IPS-20b (cell line): ENCODE measurements around the gene CDR2.
A peak's percentile ranks its signal among the peaks of the same experiment; 100 is the strongest.
"Not testable (repeated sequence)": the region's sequence is repeated elsewhere in the genome, so short reads cannot be mapped to it uniquely, and the experiment has no call there.

Source experiments
- H3K27ac ChIP-seq: one replicate; pipeline ENCODE4 v1.5.1; 2013; ENCODE audit warnings: low read length
- H3K27me3 ChIP-seq: 2 replicates; pipeline ENCODE4 v1.6.1; 2013; ENCODE audit warnings: mild to moderate bottlenecking, low read length, inconsistent platforms; ENCODE audit not compliant: insufficient read depth
- H3K36me3 ChIP-seq: 2 replicates; pipeline ENCODE4 v1.6.1; 2013; ENCODE audit warnings: low read depth, mild to moderate bottlenecking, inconsistent platforms, low read length, moderate library complexity; ENCODE audit not compliant: insufficient read depth
- H3K4me1 ChIP-seq: 2 replicates; pipeline ENCODE4 v1.6.1; 2013; ENCODE audit warnings: mild to moderate bottlenecking, control low read depth, inconsistent platforms, low read length, moderate library complexity; ENCODE audit not compliant: insufficient read depth
- H3K4me3 ChIP-seq: 2 replicates; pipeline ENCODE4 v1.5.1; 2013; ENCODE audit warnings: mild to moderate bottlenecking, low read length, inconsistent platforms
- H3K9ac ChIP-seq: 2 replicates; pipeline ENCODE4 v1.6.1; 2013; ENCODE audit warnings: low read depth, mild to moderate bottlenecking, inconsistent platforms, low read length, moderate library complexity
- H3K9me3 ChIP-seq: 2 replicates; pipeline ENCODE4 v1.6.1; 2013; ENCODE audit warnings: mild to moderate bottlenecking, low read depth, low read length, inconsistent platforms; ENCODE audit not compliant: insufficient read depth

CDR2 gene

GRCh38 chr16:22374311-22375116 is at the start of gene CDR2:
TSS of gene CDR2 (minus strand) at chr16:22374619. CDS start at chr16:22374309, 310 bp downstream.
- no peaks in the 10 kb centered on the region; the same call in 1 of the 2 replicates for H3K36me3 ChIP-seq

GRCh38 chr16:22423716-22424115 is 49.3 kb upstream of the CDR2 start:
- H3K36me3 ChIP-seq = peaks cover 28% of the 10 kb centered on the region
- H3K27me3 ChIP-seq = no peaks in the 10 kb centered on the region
- H3K27ac ChIP-seq = no peak overlapping the region
- no peaks in the 10 kb centered on the region for H3K9me3 ChIP-seq
- H3K4me1 ChIP-seq = no peaks in the 10 kb centered on the region
- H3K4me3 ChIP-seq = no peak overlapping the region
- H3K9ac ChIP-seq = no peak overlapping the region

More at GRCh38 chr16:22374311-22375116, at the start of gene CDR2:
- Histone ChIP-seq H3K4me1 (peaks cover 26% of the 10 kb centered on the region), H3K9me3 (no peaks in the 10 kb centered on the region), H3K9ac (peak within 1 kb of the TSS; percentile 73), H3K27me3 (peaks cover 33% of the 10 kb centered on the region), H3K4me3 (peak within 1 kb of the TSS; percentile 79), H3K27ac (no peak within 1 kb of the TSS)

- no peaks in the 10 kb centered on the region for H3K4me1 ChIP-seq
- no peak overlapping the region for H3K27ac ChIP-seq
- H3K9ac ChIP-seq = no peak overlapping the region
- no peaks in the 10 kb centered on the region for H3K27me3 ChIP-seq
- peaks cover 13% of the 10 kb centered on the region; the same call in 1 of the 2 replicates for H3K36me3 ChIP-seq
- H3K4me3 ChIP-seq = no peak overlapping the region
- no peaks in the 10 kb centered on the region for H3K9me3 ChIP-seq
Measured at GRCh38 chr16:22421136-22421535, 46.7 kb upstream of the CDR2 start.

- Histone ChIP-seq H3K9me3 (no peaks in the 10 kb centered on the region), H3K27ac (no peak overlapping the region), H3K9ac (no peak overlapping the region), H3K27me3 (no peaks in the 10 kb centered on the region), H3K36me3 (peaks cover 13% of the 10 kb centered on the region; the same call in 1 of the 2 replicates), H3K4me1 (no peaks in the 10 kb centered on the region), H3K4me3 (no peak overlapping the region)
Measured at GRCh38 chr16:22420606-22421135, 46.3 kb upstream of the CDR2 start.

- no peak overlapping the region for H3K27ac ChIP-seq
- H3K27me3 ChIP-seq = no peaks in the 10 kb centered on the region
- H3K4me3 ChIP-seq = no peak overlapping the region
- peaks cover 13% of the 10 kb centered on the region; the same call in 1 of the 2 replicates for H3K36me3 ChIP-seq
- no peak overlapping the region for H3K9ac ChIP-seq
- H3K4me1 ChIP-seq = no peaks in the 10 kb centered on the region
- no peaks in the 10 kb centered on the region for H3K9me3 ChIP-seq
Measured at GRCh38 chr16:22419908-22420307, 45.5 kb upstream of the CDR2 start.

GRCh38 chr16:22418826-22419225 is 44.4 kb upstream of the CDR2 start:
- H3K27me3 ChIP-seq = no peaks in the 10 kb centered on the region
- H3K36me3 ChIP-seq = peaks cover 13% of the 10 kb centered on the region; the same call in 1 of the 2 replicates
- H3K9ac ChIP-seq = no peak overlapping the region
- no peak overlapping the region for H3K27ac ChIP-seq
- H3K4me3 ChIP-seq = no peak overlapping the region
- no peaks in the 10 kb centered on the region for H3K9me3 ChIP-seq
- no peaks in the 10 kb centered on the region for H3K4me1 ChIP-seq

- peaks cover 13% of the 10 kb centered on the region; the same call in 1 of the 2 replicates for H3K36me3 ChIP-seq
- not testable (repeated sequence) for H3K27ac ChIP-seq, H3K9me3 ChIP-seq, H3K4me3 ChIP-seq, H3K27me3 ChIP-seq, H3K4me1 ChIP-seq, H3K9ac ChIP-seq
Measured at GRCh38 chr16:22417798-22418197, 43.4 kb upstream of the CDR2 start.

GRCh38 chr16:22417019-22417418 is 42.6 kb upstream of the CDR2 start:
- Histone ChIP-seq H3K27me3 (no peaks in the 10 kb centered on the region), H3K36me3 (peaks cover 13% of the 10 kb centered on the region; the same call in 1 of the 2 replicates), H3K9me3 (no peaks in the 10 kb centered on the region), H3K4me3 (no peak overlapping the region), H3K27ac (no peak overlapping the region), H3K4me1 (no peaks in the 10 kb centered on the region), H3K9ac (no peak overlapping the region)

- Histone ChIP-seq H3K9me3 (no peaks in the 10 kb centered on the region), H3K36me3 (no peaks in the 10 kb centered on the region), H3K4me3 (no peak overlapping the region), H3K9ac (no peak overlapping the region), H3K4me1 (no peaks in the 10 kb centered on the region), H3K27ac (no peak overlapping the region), H3K27me3 (no peaks in the 10 kb centered on the region)
Measured at GRCh38 chr16:22413819-22414218, 39.4 kb upstream of the CDR2 start.

- H3K9ac ChIP-seq = no peak overlapping the region
- H3K27ac ChIP-seq = no peak overlapping the region
- no peaks in the 10 kb centered on the region for H3K4me1 ChIP-seq
- H3K27me3 ChIP-seq = no peaks in the 10 kb centered on the region
- no peak overlapping the region for H3K4me3 ChIP-seq
- no peaks in the 10 kb centered on the region for H3K36me3 ChIP-seq
- no peaks in the 10 kb centered on the region for H3K9me3 ChIP-seq
Measured at GRCh38 chr16:22407486-22407885, 33.1 kb upstream of the CDR2 start.

- no peak overlapping the region for H3K4me3 ChIP-seq
- no peaks in the 10 kb centered on the region for H3K36me3 ChIP-seq
- no peaks in the 10 kb centered on the region for H3K9me3 ChIP-seq
- H3K27me3 ChIP-seq = no peaks in the 10 kb centered on the region
- H3K4me1 ChIP-seq = no peaks in the 10 kb centered on the region
- no peak overlapping the region for H3K27ac ChIP-seq
- no peak overlapping the region for H3K9ac ChIP-seq
Measured at GRCh38 chr16:22402191-22402590, 27.8 kb upstream of the CDR2 start.

GRCh38 chr16:22400900-22401299 is 26.5 kb upstream of the CDR2 start:
- no peak overlapping the region for H3K9ac ChIP-seq
- H3K4me1 ChIP-seq = no peaks in the 10 kb centered on the region
- no peaks in the 10 kb centered on the region for H3K9me3 ChIP-seq
- H3K27ac ChIP-seq = no peak overlapping the region
- H3K27me3 ChIP-seq = no peaks in the 10 kb centered on the region
- no peaks in the 10 kb centered on the region for H3K36me3 ChIP-seq
- H3K4me3 ChIP-seq = no peak overlapping the region
